GM12878 (cell line): ENCODE data around the gene YIF1A. TPM values are rescaled to one million over a fixed set of nuclear protein-coding genes. Genes with fewer than 3 reads are reported as not detected.

Source experiments
- CBX5 ChIP-seq: sonication (generic); IDR thresholded peaks from 2 replicates; pipeline ENCODE4 v1.6.1; 2016; ENCODE audit warnings: low read depth, moderate library complexity, mild to moderate bottlenecking, inconsistent platforms
- CHD4 ChIP-seq: fragments of 200-600 bp; sonication (generic); IDR thresholded peaks from 2 replicates; pipeline ENCODE4 v1.6.1; 2016; ENCODE audit warnings: mild to moderate bottlenecking
- EP300 ChIP-seq, 2 experiments: fragments of 150-350 bp in 1 of 2; IDR thresholded peaks; 2 replicates each; pipeline ENCODE4 v1.6.1; 2011 to 2012; ENCODE audit warnings: low read depth in 2 of 2, low read length in 2 of 2, borderline replicate concordance in 1 of 2, improper control_type of control experiment in 1 of 2, inconsistent platforms in 1 of 2; ENCODE audit not compliant: control insufficient read depth in 1 of 2
- ETV6 ChIP-seq, 2 experiments: fragments of 450-650 bp in 1 of 2; IDR thresholded peaks in 1 of 2; conservative IDR thresholded peaks in 1 of 2; 2 replicates each; pipeline ENCODE4 v1.6.1; 2014; ENCODE audit warnings: antibody characterized with exemption in 1 of 2, borderline replicate concordance in 1 of 2, low read depth in 1 of 2, mild to moderate bottlenecking in 1 of 2, moderate library complexity in 1 of 2
- KAT2A ChIP-seq: conservative IDR thresholded peaks from 2 replicates; pipeline ENCODE4 v1.6.1; 2011; ENCODE audit warnings: low read depth, low read length; ENCODE audit not compliant: control insufficient read depth
- NR2C1 ChIP-seq: fragments of 450-650 bp; IDR thresholded peaks from 2 replicates; pipeline ENCODE4 v1.6.1; 2017; ENCODE audit warnings: antibody characterized with exemption, mild to moderate bottlenecking, moderate library complexity
- SP1 ChIP-seq: IDR thresholded peaks from one replicate; pipeline ENCODE4 v1.6.1; 2011; ENCODE audit warnings: low read depth, low read length
- SPI1 ChIP-seq: IDR thresholded peaks from 2 replicates; pipeline ENCODE4 v1.6.1; 2011; ENCODE audit warnings: low read depth, mild to moderate bottlenecking, low read length, moderate library complexity, borderline replicate concordance; ENCODE audit not compliant: insufficient read depth
- STAT1 ChIP-seq: fragments of 450-650 bp; conservative IDR thresholded peaks from 2 replicates; pipeline ENCODE4 v1.6.1; 2014; ENCODE audit warnings: antibody characterized with exemption, mild to moderate bottlenecking
- STAT3 ChIP-seq: IDR thresholded peaks from 2 replicates; pipeline ENCODE4 v1.6.1; 2011; ENCODE audit warnings: low read depth, low read length, improper control_type of control experiment
- TBL1XR1 ChIP-seq: IDR thresholded peaks from 2 replicates; pipeline ENCODE4 v1.6.1; 2012; ENCODE audit warnings: low read depth, low read length, improper control_type of control experiment
- polyA plus RNA-seq, 11 experiments: library from polyadenylated mRNA; depleted of rRNA in 4 of 11; unstranded in 6 of 11; stranded (reverse) in 5 of 11; fragments of >200 nt; fragmentation: Nextera tagmentation in 4 of 11; fragmentation: Illumina TruSeq in 1 of 11; extraction: Ambion mirVana in 4 of 11; extraction: Trizol in 1 of 11; gene quantifications; 1 replicate in 1 of 11; 2 replicates in 10 of 11; pipeline versions ENCODE4 v1.2.1 to v1.2.3, GENCODE V29; 2011 to 2016; ENCODE audit warnings: inconsistent platforms in 2 of 11, missing spikeins in 2 of 11, low read depth in 1 of 11
- total RNA-seq, 4 experiments: library from RNA; depleted of rRNA in 3 of 4; stranded (reverse); fragments of >200 nt in 3 of 4; fragmentation: Illumina TruSeq in 1 of 4; extraction: Trizol in 1 of 4; gene quantifications; 2 replicates each; pipeline versions ENCODE4 v1.2.1 to v1.2.3, GENCODE V29; 2013 to 2021
- TF ChIP-seq, protein P1 (sequence below): fragments of 150-350 bp; IDR thresholded peaks from 2 replicates; pipeline ENCODE4 v1.6.1; 2014; ENCODE audit warnings: mild to moderate bottlenecking, low read depth, low read length
- TF ChIP-seq, protein P2 (sequence below): IDR thresholded peaks from 2 replicates; pipeline ENCODE4 v1.6.1; 2011; ENCODE audit warnings: low read depth, low read length, improper control_type of control experiment, borderline replicate concordance
- TF ChIP-seq, protein P3 (sequence below): fragments of 450-650 bp; IDR thresholded peaks from 2 replicates; pipeline ENCODE4 v1.6.1; 2017; ENCODE audit warnings: mild to moderate bottlenecking, moderate library complexity
- TF ChIP-seq, protein P4 (sequence below): fragments of 450-650 bp; IDR thresholded peaks from 2 replicates; pipeline ENCODE4 v1.6.1; 2014; ENCODE audit warnings: mild to moderate bottlenecking
- TF ChIP-seq, protein P5 (sequence below): fragments of 450-650 bp; IDR thresholded peaks from 2 replicates; pipeline ENCODE4 v1.6.1; 2017; ENCODE audit warnings: mild to moderate bottlenecking, low read depth, inconsistent platforms; ENCODE audit not compliant: poor library complexity, severe bottlenecking
- TF ChIP-seq, protein P6 (sequence below): fragments of 450-650 bp; IDR thresholded peaks from 2 replicates; pipeline ENCODE4 v1.6.1; 2016; ENCODE audit warnings: mild to moderate bottlenecking

The YIF1A gene
- total and polyA plus RNA-seq, 10 of the 15 experiments (the other 5 are each of a cell fraction or from before 2014, with no cell fraction given) = 6.6 to 128 (median 71.7) TPM

DNA sequence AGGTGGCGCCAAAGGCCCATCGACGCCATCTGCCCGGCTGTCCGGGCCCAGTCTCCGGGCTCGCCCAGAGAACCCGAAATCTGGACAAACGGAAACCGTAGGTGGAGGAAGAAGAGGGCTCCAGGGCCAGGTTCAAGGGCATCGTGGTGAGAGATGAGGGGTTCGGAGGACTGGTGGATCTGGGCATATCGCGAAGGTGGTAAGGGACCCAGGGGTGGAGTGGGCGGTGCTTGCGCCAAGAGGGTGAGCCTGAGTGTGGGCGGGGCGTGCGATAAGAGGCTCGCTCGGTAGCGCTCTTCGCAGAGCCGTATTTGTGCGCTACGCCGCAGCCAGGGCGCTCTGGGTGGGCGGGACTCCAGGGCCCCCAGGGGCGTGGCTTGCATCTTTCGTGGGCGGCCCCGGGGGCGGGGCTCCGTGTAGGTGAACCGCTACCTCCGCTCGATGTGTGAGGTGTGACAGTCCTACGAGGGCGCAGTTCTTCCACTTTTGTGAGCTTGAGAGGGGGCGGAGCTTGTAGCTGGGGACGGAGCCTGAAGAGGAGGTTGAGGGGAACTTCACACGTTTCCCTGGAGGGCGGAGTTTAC lies 23.1 kb upstream of the YIF1A start (continued):
- TF ChIP-seq TBL1XR1 (no peak), STAT1 (peak; percentile 88; the same call in 1 of the 2 replicates), CHD4 (no peak), SPI1 (no peak), EP300 (IDR thresholded peaks at IDR 0.05; ENCODE audit: borderline replicate concordance in 1 of 2, control insufficient read depth in 1 of 2, low read depth in 2 of 2, low read length in 2 of 2) (no peak), ETV6 (conservative IDR thresholded peaks at IDR 0.05 in 1 of 2, IDR thresholded peaks at IDR 0.05 in 1 of 2; ENCODE audit: borderline replicate concordance in 1 of 2, low read depth in 1 of 2) (0 out of 4 replicates have a peak, but pooled peaks of 1 of the 2 experiments have one; percentile 8), NR2C1 (no peak), CBX5 (no peak), STAT3 (no peak), KAT2A (no peak), SP1 (no peak)
- TF ChIP-seq, protein P1, sequence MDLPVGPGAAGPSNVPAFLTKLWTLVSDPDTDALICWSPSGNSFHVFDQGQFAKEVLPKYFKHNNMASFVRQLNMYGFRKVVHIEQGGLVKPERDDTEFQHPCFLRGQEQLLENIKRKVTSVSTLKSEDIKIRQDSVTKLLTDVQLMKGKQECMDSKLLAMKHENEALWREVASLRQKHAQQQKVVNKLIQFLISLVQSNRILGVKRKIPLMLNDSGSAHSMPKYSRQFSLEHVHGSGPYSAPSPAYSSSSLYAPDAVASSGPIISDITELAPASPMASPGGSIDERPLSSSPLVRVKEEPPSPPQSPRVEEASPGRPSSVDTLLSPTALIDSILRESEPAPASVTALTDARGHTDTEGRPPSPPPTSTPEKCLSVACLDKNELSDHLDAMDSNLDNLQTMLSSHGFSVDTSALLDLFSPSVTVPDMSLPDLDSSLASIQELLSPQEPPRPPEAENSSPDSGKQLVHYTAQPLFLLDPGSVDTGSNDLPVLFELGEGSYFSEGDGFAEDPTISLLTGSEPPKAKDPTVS = no peak
- TF ChIP-seq, protein P2, sequence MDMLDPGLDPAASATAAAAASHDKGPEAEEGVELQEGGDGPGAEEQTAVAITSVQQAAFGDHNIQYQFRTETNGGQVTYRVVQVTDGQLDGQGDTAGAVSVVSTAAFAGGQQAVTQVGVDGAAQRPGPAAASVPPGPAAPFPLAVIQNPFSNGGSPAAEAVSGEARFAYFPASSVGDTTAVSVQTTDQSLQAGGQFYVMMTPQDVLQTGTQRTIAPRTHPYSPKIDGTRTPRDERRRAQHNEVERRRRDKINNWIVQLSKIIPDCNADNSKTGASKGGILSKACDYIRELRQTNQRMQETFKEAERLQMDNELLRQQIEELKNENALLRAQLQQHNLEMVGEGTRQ = no peak
- TF ChIP-seq, protein P3, sequence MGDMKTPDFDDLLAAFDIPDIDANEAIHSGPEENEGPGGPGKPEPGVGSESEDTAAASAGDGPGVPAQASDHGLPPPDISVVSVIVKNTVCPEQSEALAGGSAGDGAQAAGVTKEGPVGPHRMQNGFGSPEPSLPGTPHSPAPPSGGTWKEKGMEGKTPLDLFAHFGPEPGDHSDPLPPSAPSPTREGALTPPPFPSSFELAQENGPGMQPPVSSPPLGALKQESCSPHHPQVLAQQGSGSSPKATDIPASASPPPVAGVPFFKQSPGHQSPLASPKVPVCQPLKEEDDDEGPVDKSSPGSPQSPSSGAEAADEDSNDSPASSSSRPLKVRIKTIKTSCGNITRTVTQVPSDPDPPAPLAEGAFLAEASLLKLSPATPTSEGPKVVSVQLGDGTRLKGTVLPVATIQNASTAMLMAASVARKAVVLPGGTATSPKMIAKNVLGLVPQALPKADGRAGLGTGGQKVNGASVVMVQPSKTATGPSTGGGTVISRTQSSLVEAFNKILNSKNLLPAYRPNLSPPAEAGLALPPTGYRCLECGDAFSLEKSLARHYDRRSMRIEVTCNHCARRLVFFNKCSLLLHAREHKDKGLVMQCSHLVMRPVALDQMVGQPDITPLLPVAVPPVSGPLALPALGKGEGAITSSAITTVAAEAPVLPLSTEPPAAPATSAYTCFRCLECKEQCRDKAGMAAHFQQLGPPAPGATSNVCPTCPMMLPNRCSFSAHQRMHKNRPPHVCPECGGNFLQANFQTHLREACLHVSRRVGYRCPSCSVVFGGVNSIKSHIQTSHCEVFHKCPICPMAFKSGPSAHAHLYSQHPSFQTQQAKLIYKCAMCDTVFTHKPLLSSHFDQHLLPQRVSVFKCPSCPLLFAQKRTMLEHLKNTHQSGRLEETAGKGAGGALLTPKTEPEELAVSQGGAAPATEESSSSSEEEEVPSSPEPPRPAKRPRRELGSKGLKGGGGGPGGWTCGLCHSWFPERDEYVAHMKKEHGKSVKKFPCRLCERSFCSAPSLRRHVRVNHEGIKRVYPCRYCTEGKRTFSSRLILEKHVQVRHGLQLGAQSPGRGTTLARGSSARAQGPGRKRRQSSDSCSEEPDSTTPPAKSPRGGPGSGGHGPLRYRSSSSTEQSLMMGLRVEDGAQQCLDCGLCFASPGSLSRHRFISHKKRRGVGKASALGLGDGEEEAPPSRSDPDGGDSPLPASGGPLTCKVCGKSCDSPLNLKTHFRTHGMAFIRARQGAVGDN = peak; percentile 16; the same call in 1 of the 2 replicates
- TF ChIP-seq, protein P4, sequence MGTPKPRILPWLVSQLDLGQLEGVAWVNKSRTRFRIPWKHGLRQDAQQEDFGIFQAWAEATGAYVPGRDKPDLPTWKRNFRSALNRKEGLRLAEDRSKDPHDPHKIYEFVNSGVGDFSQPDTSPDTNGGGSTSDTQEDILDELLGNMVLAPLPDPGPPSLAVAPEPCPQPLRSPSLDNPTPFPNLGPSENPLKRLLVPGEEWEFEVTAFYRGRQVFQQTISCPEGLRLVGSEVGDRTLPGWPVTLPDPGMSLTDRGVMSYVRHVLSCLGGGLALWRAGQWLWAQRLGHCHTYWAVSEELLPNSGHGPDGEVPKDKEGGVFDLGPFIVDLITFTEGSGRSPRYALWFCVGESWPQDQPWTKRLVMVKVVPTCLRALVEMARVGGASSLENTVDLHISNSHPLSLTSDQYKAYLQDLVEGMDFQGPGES = no peak
- TF ChIP-seq, protein P5, sequence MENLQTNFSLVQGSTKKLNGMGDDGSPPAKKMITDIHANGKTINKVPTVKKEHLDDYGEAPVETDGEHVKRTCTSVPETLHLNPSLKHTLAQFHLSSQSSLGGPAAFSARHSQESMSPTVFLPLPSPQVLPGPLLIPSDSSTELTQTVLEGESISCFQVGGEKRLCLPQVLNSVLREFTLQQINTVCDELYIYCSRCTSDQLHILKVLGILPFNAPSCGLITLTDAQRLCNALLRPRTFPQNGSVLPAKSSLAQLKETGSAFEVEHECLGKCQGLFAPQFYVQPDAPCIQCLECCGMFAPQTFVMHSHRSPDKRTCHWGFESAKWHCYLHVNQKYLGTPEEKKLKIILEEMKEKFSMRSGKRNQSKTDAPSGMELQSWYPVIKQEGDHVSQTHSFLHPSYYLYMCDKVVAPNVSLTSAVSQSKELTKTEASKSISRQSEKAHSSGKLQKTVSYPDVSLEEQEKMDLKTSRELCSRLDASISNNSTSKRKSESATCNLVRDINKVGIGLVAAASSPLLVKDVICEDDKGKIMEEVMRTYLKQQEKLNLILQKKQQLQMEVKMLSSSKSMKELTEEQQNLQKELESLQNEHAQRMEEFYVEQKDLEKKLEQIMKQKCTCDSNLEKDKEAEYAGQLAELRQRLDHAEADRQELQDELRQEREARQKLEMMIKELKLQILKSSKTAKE = no peak
- TF ChIP-seq, protein P6, sequence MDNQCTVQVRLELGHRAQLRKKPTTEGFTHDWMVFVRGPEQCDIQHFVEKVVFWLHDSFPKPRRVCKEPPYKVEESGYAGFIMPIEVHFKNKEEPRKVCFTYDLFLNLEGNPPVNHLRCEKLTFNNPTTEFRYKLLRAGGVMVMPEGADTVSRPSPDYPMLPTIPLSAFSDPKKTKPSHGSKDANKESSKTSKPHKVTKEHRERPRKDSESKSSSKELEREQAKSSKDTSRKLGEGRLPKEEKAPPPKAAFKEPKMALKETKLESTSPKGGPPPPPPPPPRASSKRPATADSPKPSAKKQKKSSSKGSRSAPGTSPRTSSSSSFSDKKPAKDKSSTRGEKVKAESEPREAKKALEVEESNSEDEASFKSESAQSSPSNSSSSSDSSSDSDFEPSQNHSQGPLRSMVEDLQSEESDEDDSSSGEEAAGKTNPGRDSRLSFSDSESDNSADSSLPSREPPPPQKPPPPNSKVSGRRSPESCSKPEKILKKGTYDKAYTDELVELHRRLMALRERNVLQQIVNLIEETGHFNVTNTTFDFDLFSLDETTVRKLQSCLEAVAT = peak; percentile 73
